SK-N-SH treated with all-trans-retinoic acid at 6 μM for 48 hours (cell line): Measurements from ENCODE around the gene MRPL21.

Experiments used
- ARNTL ChIP-seq: fragments of 450-650 bp; formaldehyde crosslinking; IDR thresholded peaks from 2 replicates; pipeline ENCODE4 v1.5.0; 2020; ENCODE audit warnings: low read depth, mild to moderate bottlenecking, moderate library complexity, borderline replicate concordance
- CREB5 ChIP-seq: fragments of 250-450 bp; sonication (Bioruptor Pico); IDR thresholded peaks from 2 replicates; pipeline ENCODE4 v1.5.1; 2020; ENCODE audit warnings: low read depth, mild to moderate bottlenecking, moderate library complexity
- ISL1 ChIP-seq: fragments of 250-450 bp; sonication (Bioruptor Pico); IDR thresholded peaks from 2 replicates; pipeline ENCODE4 v2.1.2; 2022; ENCODE audit warnings: mild to moderate bottlenecking, moderate library complexity
- PATZ1 ChIP-seq: fragments of 250-450 bp; sonication (Bioruptor Pico); IDR thresholded peaks from 2 replicates; pipeline ENCODE4 v1.8.0; 2020; ENCODE audit warnings: mild to moderate bottlenecking, moderate library complexity, borderline replicate concordance
- PPARA ChIP-seq: fragments of 250-450 bp; sonication (Bioruptor Pico); IDR thresholded peaks from 2 replicates; pipeline ENCODE4 v1.5.0; 2020; ENCODE audit warnings: mild to moderate bottlenecking, borderline replicate concordance
- TOX ChIP-seq: fragments of 250-450 bp; sonication (Bioruptor Pico); IDR thresholded peaks from 2 replicates; pipeline ENCODE4 v1.8.0; 2021; ENCODE audit warnings: mild to moderate bottlenecking, moderate library complexity, borderline replicate concordance
- TSHZ2 ChIP-seq: fragments of 250-450 bp; sonication (Bioruptor Pico); IDR thresholded peaks from 2 replicates; pipeline ENCODE4 v1.5.0; 2020; ENCODE audit warnings: mild to moderate bottlenecking, moderate library complexity
- ZNF70 ChIP-seq: fragments of 450-650 bp; formaldehyde crosslinking; IDR thresholded peaks from 2 replicates; pipeline ENCODE4 v1.5.0; 2020; ENCODE audit warnings: mild to moderate bottlenecking, moderate library complexity
- ZNF8 ChIP-seq: fragments of 450-650 bp; formaldehyde crosslinking; IDR thresholded peaks from 2 replicates; pipeline ENCODE4 v1.5.0; 2020; ENCODE audit warnings: mild to moderate bottlenecking, moderate library complexity

GRCh38 chr11:68908273-68908672 lies 4.6 kb upstream of the MRPL21 start:
- TF ChIP-seq ARNTL (CRISPR knock-in tag), result no peak
- TF ChIP-seq CREB5 (CRISPR knock-in tag), result no peak
- no peak for TF ChIP-seq PATZ1 (CRISPR knock-in tag)
- TF ChIP-seq ZNF8 (CRISPR knock-in tag), result no peak
- TF ChIP-seq TOX, result no peak
- no peak for TF ChIP-seq TSHZ2 (CRISPR knock-in tag)
- TF ChIP-seq ZNF70 (CRISPR knock-in tag), result no peak
- no peak for TF ChIP-seq PPARA (CRISPR knock-in tag)
- TF ChIP-seq ISL1 (CRISPR knock-in tag), result no peak
